ENCODE measurements around the gene LRRFIP1.

Gene LRRFIP1

DNA sequence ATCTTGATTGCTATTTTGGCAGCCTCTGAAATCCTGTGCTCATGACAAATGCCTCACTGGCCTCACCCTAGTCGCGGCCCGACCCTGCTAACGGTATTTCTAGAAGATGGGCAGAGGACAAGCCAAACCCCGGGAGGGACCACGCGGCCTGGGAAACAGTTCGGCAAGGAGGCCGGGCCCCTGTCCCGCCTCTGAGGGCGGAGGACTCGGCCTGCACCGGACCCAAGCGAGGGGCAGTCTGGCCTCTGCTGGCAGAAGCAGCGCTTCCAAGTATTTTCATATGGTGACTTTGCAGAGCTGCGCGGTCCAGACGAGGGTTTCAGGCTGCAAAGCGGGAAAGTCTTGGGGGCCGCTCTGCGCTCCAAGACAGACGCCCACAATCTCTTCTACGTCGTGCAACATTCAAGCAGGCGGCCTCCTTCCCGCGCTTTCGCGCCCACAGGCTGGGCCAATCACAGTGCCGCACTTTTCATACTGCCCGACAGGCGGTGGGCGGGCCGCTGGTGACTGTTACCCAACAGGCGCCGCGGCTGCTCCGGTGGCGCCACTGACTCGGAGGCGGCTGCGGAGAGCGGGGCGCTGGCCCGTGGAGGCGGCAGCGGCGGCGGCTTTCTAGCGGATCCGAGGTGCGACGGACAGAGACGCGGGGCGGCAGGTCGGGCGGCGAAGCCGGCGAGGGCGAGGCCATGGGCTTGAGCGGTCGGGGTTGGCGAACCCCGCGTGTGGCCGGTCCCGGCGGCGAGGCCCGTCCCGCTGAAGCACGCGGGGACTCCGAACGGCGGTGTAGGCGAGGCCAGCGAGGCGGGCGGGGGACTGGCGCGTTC is 171.1 kb downstream of the LRRFIP1 start, which contains the start of gene RBM44:
Gene RBM44, plus strand, starts transcription at position 544 of the 824 bp plus-strand sequence. CDS start 14,831 bp downstream, outside the sequence.
- DNase-seq = no peak

GRCh38 chr2:237799060-237799428 is 171.7 kb downstream of the LRRFIP1 start:
- no peak for DNase-seq

GRCh38 chr2:237801466-237801865 is 174.1 kb downstream of the LRRFIP1 start:
- DNase-seq = no peak

DNA sequence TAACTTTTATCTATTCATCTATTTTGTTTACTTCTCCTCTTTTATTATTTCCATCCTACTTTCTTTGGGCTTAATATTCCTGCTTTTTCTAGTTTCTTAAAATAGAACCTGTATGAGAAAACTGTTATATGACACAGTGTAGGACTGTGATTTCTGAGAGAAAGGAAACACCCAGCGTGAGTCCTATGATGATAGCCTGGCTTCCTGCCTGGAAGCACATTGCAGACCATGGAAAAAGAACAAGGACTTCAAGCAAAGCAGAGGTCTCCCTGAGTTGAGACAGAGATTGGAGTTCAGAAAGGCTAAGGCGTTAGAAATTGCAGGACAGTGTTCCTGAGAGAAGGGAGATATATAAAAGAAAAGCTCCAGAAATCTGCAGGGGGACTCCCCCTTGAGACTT is 178.9 kb downstream of the LRRFIP1 start:
- no peak for DNase-seq

GRCh38 chr2:237815637-237816036 is 188.2 kb downstream of the LRRFIP1 start:
- no peak for DNase-seq

GRCh38 chr2:237816531-237816930 is 189.1 kb downstream of the LRRFIP1 start:
- DNase-seq = no peak

DNA sequence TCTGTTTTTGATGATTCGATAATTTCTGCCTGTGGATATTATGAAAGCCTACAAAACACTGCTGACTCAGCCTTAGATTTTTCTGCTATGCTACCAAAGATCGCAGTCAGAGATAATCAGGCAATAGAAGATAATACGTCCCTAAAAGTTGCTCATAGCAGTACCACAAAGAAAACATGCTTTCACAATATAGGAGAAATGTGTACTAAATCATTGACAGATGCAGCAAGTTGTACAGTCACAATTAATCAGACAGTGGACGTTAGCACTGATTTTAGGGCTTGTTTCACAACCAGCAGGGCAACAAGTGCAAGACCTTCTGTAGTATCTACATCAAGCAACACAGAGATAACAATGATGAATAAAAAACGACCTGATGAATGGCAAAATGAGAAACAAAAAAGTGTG is 190.7 kb downstream of the LRRFIP1 start:
- DNase-seq = peak; percentile 74

DNA sequence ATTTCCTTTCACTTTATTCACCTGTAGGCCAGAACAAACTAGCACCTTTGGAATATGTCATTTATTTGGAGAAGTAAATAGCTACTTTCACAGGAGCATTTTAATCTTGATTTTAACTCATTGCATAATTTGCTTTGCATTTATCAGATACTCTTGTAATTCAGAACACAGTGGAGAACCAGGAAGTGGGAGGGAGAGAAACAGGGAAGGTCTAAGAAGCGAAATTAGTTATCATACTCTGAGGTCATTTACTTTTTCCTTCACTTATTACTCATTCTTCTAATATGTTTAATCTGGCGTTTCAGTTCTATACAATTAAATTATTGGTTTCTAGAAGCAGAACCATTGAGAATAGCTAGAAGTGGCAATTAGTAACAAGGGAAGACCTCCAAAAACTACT is 191.8 kb downstream of the LRRFIP1 start:
- peak; percentile 38 for DNase-seq

GRCh38 chr2:237820421-237820820 is 193.0 kb downstream of the LRRFIP1 start:
- DNase-seq = no peak

DNA sequence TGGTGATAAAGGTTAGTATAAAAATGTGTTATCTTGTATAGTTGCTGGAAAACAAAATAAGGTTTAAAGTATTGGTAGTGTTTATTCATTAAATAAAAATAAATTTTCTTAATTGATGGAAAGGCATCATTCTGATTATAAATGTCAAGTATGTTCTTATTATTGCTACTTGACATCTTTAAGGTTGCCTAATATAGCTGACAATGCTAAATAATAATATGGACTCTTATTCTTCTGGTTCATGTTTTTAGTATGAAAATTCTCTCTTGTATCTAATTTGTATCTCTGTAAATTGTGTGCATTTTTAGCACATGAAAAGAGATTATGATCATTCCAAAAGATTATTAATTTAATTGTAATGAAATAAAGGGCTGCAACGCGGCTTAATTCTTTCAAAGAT is 196.2 kb downstream of the LRRFIP1 start:
- no peak for DNase-seq

- DNase-seq = no peak
These were observed 196.7 kb downstream of the LRRFIP1 start for GRCh38 chr2:237824085-237824484.

DNA sequence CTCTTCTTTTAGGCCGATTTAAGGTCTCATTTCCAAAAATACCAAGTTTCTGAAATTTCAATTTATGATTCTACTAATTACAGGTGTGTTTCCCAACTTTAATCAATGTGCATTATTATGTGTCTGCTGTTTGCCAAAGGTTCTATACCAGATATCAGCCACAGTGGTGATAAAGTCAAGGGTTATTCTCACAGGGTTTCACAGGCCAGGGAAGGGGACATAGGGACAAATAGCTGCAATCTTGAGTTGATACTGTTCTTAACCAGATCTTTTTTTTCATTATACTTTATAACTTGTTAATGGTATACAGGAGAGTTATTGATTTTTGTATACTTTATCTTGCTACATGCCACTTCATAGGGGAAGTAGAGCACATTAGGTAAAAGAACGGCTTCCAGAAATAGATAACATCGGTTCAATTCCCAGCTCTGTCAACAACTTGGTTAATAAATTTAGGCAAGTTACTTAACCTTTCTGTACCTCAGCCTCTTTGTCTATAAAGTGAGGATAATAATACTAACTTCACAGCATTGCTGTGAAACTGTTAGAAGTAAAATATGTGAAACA is 200.1 kb downstream of the LRRFIP1 start:
- no peak for DNase-seq

Data from hematopoietic multipotent progenitor cell treated with erythropoietin and hydrocortisone succinate and interleukin-3 and kit ligand, for 4 days (in vitro differentiated cells).